ENCODE measurements around the gene C9orf152. TPM values are rescaled to one million over a fixed set of nuclear protein-coding genes. Genes with fewer than 3 reads are reported as not detected.

C9orf152 gene
- total and polyA plus RNA-seq, 2 of the 13 experiments (the other 11 are each of a cell fraction or from before 2014, with no cell fraction given) = 0.24 to 0.48 TPM

GRCh38 chr9:110197330-110198187 is 10.4 kb downstream of the C9orf152 start (continued):
- TF ChIP-seq AHDC1 (CRISPR knock-in tag; IDR thresholded peaks at IDR 0.05; ENCODE audit: borderline replicate concordance) (peak; percentile 67; the same call in 1 of the 2 replicates), HNF4A (CRISPR knock-in tag; IDR thresholded peaks at IDR 0.05) (peak; percentile 75), FOSL2 (CRISPR knock-in tag; IDR thresholded peaks at IDR 0.05) (peak; percentile 51), NONO (IDR thresholded peaks at IDR 0.05) (no peak), NONO (CRISPR knock-in tag; conservative IDR thresholded peaks at IDR 0.05) (peak; percentile 52; the same call in 1 of the 2 replicates), ZNF609 (CRISPR knock-in tag; IDR thresholded peaks at IDR 0.05; ENCODE audit: borderline replicate concordance) (peak; percentile 57; the same call in 1 of the 2 replicates), CENPT (CRISPR knock-in tag; IDR thresholded peaks at IDR 0.05; ENCODE audit: low read depth) (no peak), ZNF264 (CRISPR knock-in tag; IDR thresholded peaks at IDR 0.05) (peak; percentile 50; the same call in 1 of the 2 replicates), ZNF331 (CRISPR knock-in tag; IDR thresholded peaks at IDR 0.05) (peak; percentile 64; the same call in 1 of the 2 replicates), ZNF18 (CRISPR knock-in tag; IDR thresholded peaks at IDR 0.05; ENCODE audit: insufficient replicate concordance) (no peak), ZNF614 (CRISPR knock-in tag; IDR thresholded peaks at IDR 0.05; ENCODE audit: borderline replicate concordance) (peak; percentile 46; the same call in 1 of the 2 replicates), AKAP8 (CRISPR knock-in tag; IDR thresholded peaks at IDR 0.05) (no peak), STAG1 (CRISPR knock-in tag; IDR thresholded peaks at IDR 0.05) (peak; percentile 81), YEATS4 (CRISPR knock-in tag; IDR thresholded peaks at IDR 0.05; ENCODE audit: borderline replicate concordance) (no peak), HNF4G (IDR thresholded peaks at IDR 0.05; ENCODE audit: borderline replicate concordance, low read depth, low read length) (no peak), HNF4G (CRISPR knock-in tag; IDR thresholded peaks at IDR 0.05; ENCODE audit: borderline replicate concordance, low read depth) (peak; percentile 21; the same call in 1 of the 2 replicates)

Data from HepG2 (cell line).